Keratinocyte (primary cell): ENCODE results near the gene RNU6-8. TPM values are rescaled to one million over a fixed set of nuclear protein-coding genes. Genes with fewer than 3 reads are reported as not detected.

Experiments
- DNase-seq: peaks from one replicate; pipeline ENCODE4 v3.0.0-alpha.2; 2011; ENCODE audit warnings: low read depth, missing footprints, low spot score
- FAIRE-seq: peaks from 2 replicates; lab custom pipeline; 2011; peaks lifted over from hg19 to GRCh38; lab: Jason Lieb, UNC
- H2AFZ ChIP-seq: 2 replicates; pipeline ENCODE4 v1.6.0; 2012; ENCODE audit warnings: low read length, control low read depth, inconsistent platforms; ENCODE audit not compliant: control insufficient read depth
- H3K27ac ChIP-seq: 2 replicates; pipeline ENCODE4 v1.5.1; 2011; ENCODE audit warnings: low read length; ENCODE audit not compliant: control insufficient read depth, insufficient read depth
- H3K27me3 ChIP-seq: 3 replicates; pipeline ENCODE4 v1.6.0; 2011; ENCODE audit warnings: low read length; ENCODE audit not compliant: control insufficient read depth, insufficient read depth; ENCODE audit errors: extremely low read depth
- H3K36me3 ChIP-seq, 2 experiments: 2 replicates in 1 of 2; 3 replicates in 1 of 2; pipeline ENCODE4 v1.5.1; 2011; ENCODE audit warnings: low read length in 2 of 2, mild to moderate bottlenecking in 1 of 2; ENCODE audit not compliant: control insufficient read depth in 2 of 2, insufficient read depth in 2 of 2; ENCODE audit errors: extremely low read depth in 1 of 2
- H3K4me1 ChIP-seq: 3 replicates; pipeline ENCODE4 v1.5.1; 2011; ENCODE audit warnings: low read length; ENCODE audit not compliant: control insufficient read depth, insufficient read depth; ENCODE audit errors: extremely low read depth
- H3K4me2 ChIP-seq: 3 replicates; pipeline ENCODE4 v1.6.0; 2011; ENCODE audit warnings: low read depth, low read length; ENCODE audit not compliant: control insufficient read depth, insufficient read depth; ENCODE audit errors: extremely low read depth
- H3K4me3 ChIP-seq, 3 experiments: fragments of 200-600 bp in 1 of 3; sonication (generic) in 1 of 3; 2 replicates in 2 of 3; 3 replicates in 1 of 3; pipeline ENCODE4 v1.5.1; 2011 to 2016; ENCODE audit warnings: low read length in 3 of 3, mild to moderate bottlenecking in 3 of 3, control low read depth in 2 of 3, inconsistent platforms in 1 of 3, low read depth in 1 of 3, mixed read lengths in 1 of 3, mixed run types in 1 of 3, moderate library complexity in 1 of 3; ENCODE audit not compliant: control insufficient read depth in 2 of 3, insufficient read depth in 2 of 3; ENCODE audit errors: extremely low read depth in 1 of 3
- H3K79me2 ChIP-seq: 2 replicates; pipeline ENCODE4 v1.6.0; 2012; ENCODE audit warnings: low read length; ENCODE audit not compliant: control insufficient read depth, insufficient read depth
- H3K9ac ChIP-seq: 3 replicates; pipeline ENCODE4 v1.6.0; 2011; ENCODE audit warnings: low read length; ENCODE audit not compliant: control insufficient read depth, insufficient read depth; ENCODE audit errors: extremely low read depth
- H3K9me1 ChIP-seq: 3 replicates; pipeline ENCODE4 v1.6.0; 2011; ENCODE audit warnings: low read length; ENCODE audit not compliant: control insufficient read depth, insufficient read depth; ENCODE audit errors: extremely low read depth
- H3K9me3 ChIP-seq: 2 replicates; pipeline ENCODE4 v1.5.1; 2012; ENCODE audit warnings: low read depth, low read length; ENCODE audit not compliant: control insufficient read depth
- H4K20me1 ChIP-seq: 3 replicates; pipeline ENCODE4 v1.6.0; 2011; ENCODE audit warnings: low read length; ENCODE audit not compliant: control insufficient read depth, insufficient read depth; ENCODE audit errors: extremely low read depth
- CTCF ChIP-seq, 3 experiments: IDR thresholded peaks in 1 of 3; conservative IDR thresholded peaks in 1 of 3; optimal IDR thresholded peaks in 1 of 3; 2 replicates in 2 of 3; 3 replicates in 1 of 3; pipeline versions ENCODE3 to v1.5.1; 2011; ENCODE audit warnings: low read length in 3 of 3, mild to moderate bottlenecking in 3 of 3, moderate library complexity in 2 of 3, control low read depth in 1 of 3, inconsistent platforms in 1 of 3; ENCODE audit not compliant: insufficient read depth in 2 of 3; ENCODE audit errors: extremely low read depth in 1 of 3
- EZH2 ChIP-seq: IDR thresholded peaks from one replicate; pipeline ENCODE4 v1.6.1; 2012; ENCODE audit warnings: inconsistent platforms, mild to moderate bottlenecking, low read length, moderate library complexity
- dilution Hi-C: fragments of 300-500 bp; cut with MboI; formaldehyde crosslinking; loops from one replicate; pipeline ENCODE4 v1.7.0; 2020; ENCODE audit warnings: low sequenced_read_pairs; ENCODE audit not compliant: extremely low pct_ligation_motif_present
- polyA plus RNA-seq, 5 experiments: library from polyadenylated mRNA; depleted of rRNA in 3 of 5; stranded (reverse) in 3 of 5; stranded (forward) in 1 of 5; unstranded in 1 of 5; fragments of >200 nt; gene quantifications; 1 replicate in 1 of 5; 2 replicates in 3 of 5; 3 replicates in 1 of 5; pipeline versions ENCODE4 v1.2.1 to v1.2.3, GENCODE V29; 2011 to 2012; ENCODE audit warnings: missing spikeins in 2 of 5, low read depth in 1 of 5, low replicate concordance in 1 of 5

Gene RNU6-8
- polyA plus RNA-seq, 1 donor (not counting 4 experiments of a cell fraction or from before 2014, with no cell fraction given) = not detected

GRCh38 chr14:32244404-32244803 is 41.3 kb upstream of the RNU6-8 start:
- Histone ChIP-seq H4K20me1 (no peaks in the 10 kb centered on the region), H3K9ac (no peak overlapping the region), H3K79me2 (no peaks in the 10 kb centered on the region), H3K4me3 (no peak overlapping the region), H3K4me1 (peaks cover 2% of the 10 kb centered on the region), H3K27ac (no peak overlapping the region), H3K4me2 (no peak overlapping the region), H3K9me3 (no peaks in the 10 kb centered on the region), H3K9me1 (no peaks in the 10 kb centered on the region), H2AFZ (no peak overlapping the region), H3K36me3 (no peaks in the 10 kb centered on the region), H3K27me3 (no peaks in the 10 kb centered on the region)
- no peak for FAIRE-seq
- DNase-seq = no peak
- TF ChIP-seq CTCF (optimal IDR thresholded peaks at IDR 0.05 in 1 of 3, IDR thresholded peaks at IDR 0.05 in 1 of 3, conservative IDR thresholded peaks at IDR 0.05 in 1 of 3; ENCODE audit: extremely low read depth in 1 of 3, insufficient read depth in 2 of 3, low read length in 3 of 3) (peak in 2 of 3 experiments; percentile 3 to 38), EZH2 (no peak)
- dilution Hi-C loops = no loop called here

GRCh38 chr14:32233260-32233659 is 30.2 kb upstream of the RNU6-8 start:
- Histone ChIP-seq H3K79me2 (no peaks in the 10 kb centered on the region), H3K36me3 (no peaks in the 10 kb centered on the region), H3K4me3 (no peak overlapping the region), H3K4me1 (peaks cover 44% of the 10 kb centered on the region), H3K9me1 (no peaks in the 10 kb centered on the region), H3K9me3 (no peaks in the 10 kb centered on the region), H2AFZ (no peak overlapping the region), H3K27me3 (no peaks in the 10 kb centered on the region), H3K27ac (no peak overlapping the region), H4K20me1 (no peaks in the 10 kb centered on the region), H3K4me2 (no peak overlapping the region), H3K9ac (no peak overlapping the region)
- dilution Hi-C loops = no loop called here
- TF ChIP-seq CTCF (optimal IDR thresholded peaks at IDR 0.05 in 1 of 3, IDR thresholded peaks at IDR 0.05 in 1 of 3, conservative IDR thresholded peaks at IDR 0.05 in 1 of 3; ENCODE audit: extremely low read depth in 1 of 3, insufficient read depth in 2 of 3, low read length in 3 of 3) (no peak), EZH2 (no peak)
- DNase-seq (no peak), FAIRE-seq (no peak)
